Endothelial cell of umbilical vein (primary cell): ENCODE measurements around the gene GSTM4. TPM values are rescaled to one million over a fixed set of nuclear protein-coding genes. Genes with fewer than 3 reads are reported as not detected.
A peak's percentile ranks its signal among the peaks of the same experiment; 100 is the strongest.

Source experiments
- Bru-seq: library from RNA; stranded (reverse); fragments of 400-500 nt; gene quantifications from one replicate; lab custom pipeline; 2021; lab: Mats Ljungman, UMichigan
- BruChase-seq, 2 experiments: library from RNA; stranded (reverse); fragments of 400-500 nt; gene quantifications; one replicate each; lab custom pipeline; 2021; lab: Mats Ljungman, UMichigan
- BruUV-seq: library from RNA; stranded (reverse); fragments of 400-500 nt; replicated peaks from 2 replicates; lab custom pipeline; 2021; lab: Mats Ljungman, UMichigan
- CTCF ChIA-PET: fragments of 300-600, 350-600 bp; sonication (Branson Sonifier 250); formaldehyde crosslinking; loops from one replicate; lab custom pipeline; 2021; ENCODE audit warnings: antibody characterized with exemption, inconsistent platforms; lab: Charles Lee
- POLR2A ChIA-PET: fragments of 300-600, 350-600 bp; sonication (Branson Sonifier 250); formaldehyde crosslinking; loops from one replicate; lab custom pipeline; 2021; ENCODE audit warnings: antibody characterized with exemption, inconsistent platforms; lab: Charles Lee
- DNase-seq: peaks from one replicate; pipeline ENCODE4 v3.0.0-alpha.2; 2011; ENCODE audit warnings: low read depth, low spot score
- FAIRE-seq: peaks from 2 replicates; lab custom pipeline; 2011; peaks lifted over from hg19 to GRCh38; lab: Jason Lieb, UNC
- H2AFZ ChIP-seq: 2 replicates; pipeline ENCODE4 v1.6.0; 2012; ENCODE audit warnings: low read depth, low read length, control low read depth, inconsistent platforms
- H3K27ac ChIP-seq: 2 replicates; pipeline ENCODE4 v1.5.1; 2011; ENCODE audit warnings: low read depth, mild to moderate bottlenecking, control low read depth, low read length, moderate library complexity; ENCODE audit not compliant: insufficient read depth
- H3K27me3 ChIP-seq, 2 experiments: 2 replicates each; pipeline versions ENCODE4 v1.6.0 to v1.6.1; 2011; ENCODE audit warnings: low read length in 2 of 2, mixed read lengths in 1 of 2; ENCODE audit not compliant: control insufficient read depth in 2 of 2, insufficient read depth in 2 of 2
- H3K36me3 ChIP-seq, 2 experiments: 2 replicates in 1 of 2; 3 replicates in 1 of 2; pipeline ENCODE4 v1.5.1; 2011; ENCODE audit warnings: low read length in 2 of 2, mild to moderate bottlenecking in 1 of 2, moderate library complexity in 1 of 2; ENCODE audit not compliant: control insufficient read depth in 2 of 2, insufficient read depth in 2 of 2; ENCODE audit errors: extremely low read depth in 1 of 2
- H3K4me1 ChIP-seq: 3 replicates; pipeline ENCODE4 v1.5.1; 2011; ENCODE audit warnings: mild to moderate bottlenecking, low read length; ENCODE audit not compliant: control insufficient read depth, insufficient read depth; ENCODE audit errors: extremely low read depth
- H3K4me2 ChIP-seq: 2 replicates; pipeline ENCODE4 v1.6.1; 2011; ENCODE audit warnings: low read length, control low read depth, mixed read lengths; ENCODE audit not compliant: insufficient read depth
- H3K4me3 ChIP-seq, 3 experiments: fragments of 200-600 bp in 1 of 3; sonication (generic), shearing (Covaris generic) in 1 of 3; replicated peaks in 1 of 3; 2 replicates each; pipeline ENCODE4 v1.5.1; 2011 to 2016; ENCODE audit warnings: control low read depth in 3 of 3, low read length in 3 of 3, mild to moderate bottlenecking in 2 of 3, inconsistent platforms in 1 of 3, low read depth in 1 of 3, moderate library complexity in 1 of 3; ENCODE audit not compliant: insufficient read depth in 1 of 3
- H3K79me2 ChIP-seq: 2 replicates; pipeline ENCODE4 v1.6.0; 2012; ENCODE audit warnings: low read length, inconsistent platforms; ENCODE audit not compliant: control insufficient read depth, insufficient read depth
- H3K9ac ChIP-seq: replicated peaks from 2 replicates; pipeline ENCODE3; 2011; ENCODE audit warnings: low read length, control low read depth; ENCODE audit not compliant: insufficient read depth; ENCODE audit errors: extremely low read depth
- H3K9me1 ChIP-seq: replicated peaks from 3 replicates; pipeline ENCODE4 v1.6.0; 2011; ENCODE audit warnings: mild to moderate bottlenecking, low read length; ENCODE audit not compliant: control insufficient read depth, insufficient read depth; ENCODE audit errors: extremely low read depth
- H3K9me3 ChIP-seq: replicated peaks from 2 replicates; pipeline ENCODE4 v1.5.1; 2012; ENCODE audit warnings: low read length, inconsistent platforms; ENCODE audit not compliant: control insufficient read depth, insufficient read depth
- H4K20me1 ChIP-seq: replicated peaks from 2 replicates; pipeline ENCODE3; 2011; ENCODE audit warnings: mild to moderate bottlenecking, low read length; ENCODE audit not compliant: control insufficient read depth, insufficient read depth; ENCODE audit errors: extremely low read depth
- CTCF ChIP-seq, 2 donors: IDR thresholded peaks; 1 replicate in 1 of 2; 2 replicates in 1 of 2; pipeline ENCODE4 v1.5.1; 2011; ENCODE audit warnings: low read length in 2 of 2, mild to moderate bottlenecking in 2 of 2, moderate library complexity in 2 of 2, control low read depth in 1 of 2, inconsistent platforms in 1 of 2, low read depth in 1 of 2; ENCODE audit not compliant: insufficient read depth in 1 of 2; ENCODE audit errors: extremely low read depth in 1 of 2
- EZH2 ChIP-seq: IDR thresholded peaks from 2 replicates; pipeline ENCODE4 v1.6.1; 2012; ENCODE audit warnings: borderline replicate concordance, low read depth, mild to moderate bottlenecking, moderate library complexity, low read length, inconsistent platforms; ENCODE audit not compliant: severe bottlenecking
- FOS ChIP-seq: IDR thresholded peaks from 2 replicates; pipeline ENCODE4 v1.6.1; 2011; ENCODE audit warnings: mild to moderate bottlenecking, low read length, moderate library complexity, borderline replicate concordance; ENCODE audit not compliant: insufficient read depth
- GATA2 ChIP-seq: IDR thresholded peaks from 2 replicates; pipeline ENCODE4 v1.7.0; 2011; ENCODE audit warnings: low read depth, mild to moderate bottlenecking, moderate library complexity, mixed read lengths, low read length; ENCODE audit not compliant: insufficient read length, insufficient read depth
- JUN ChIP-seq: IDR thresholded peaks from 2 replicates; pipeline ENCODE4 v1.6.1; 2011; ENCODE audit warnings: borderline replicate concordance, low read depth; ENCODE audit not compliant: insufficient read length, insufficient read depth
- MAX ChIP-seq: IDR thresholded peaks from 2 replicates; pipeline ENCODE4 v1.6.1; 2011; ENCODE audit not compliant: insufficient read depth, insufficient read length
- MYC ChIP-seq: IDR thresholded peaks from one replicate; pipeline ENCODE4 v1.6.1; 2011; ENCODE audit warnings: mild to moderate bottlenecking, low read depth, low read length
- POLR2A ChIP-seq: IDR thresholded peaks from 2 replicates; pipeline ENCODE4 v1.6.1; 2012; ENCODE audit warnings: low read depth, mild to moderate bottlenecking, control low read depth, low read length
- POLR2AphosphoS5 ChIP-seq: IDR thresholded peaks from 2 replicates; pipeline ENCODE4 v1.6.1; 2012; ENCODE audit warnings: low read depth, mild to moderate bottlenecking, control low read depth, low read length, moderate library complexity; ENCODE audit not compliant: insufficient read depth
- dilution Hi-C: fragments of 300-500 bp; cut with MboI; formaldehyde crosslinking; loops from one replicate; pipeline ENCODE4 v1.15.0; 2019; ENCODE audit warnings: low sequenced_read_pairs; ENCODE audit not compliant: extremely low pct_ligation_motif_present
- intact Hi-C: fragments of 100-400 bp; cut with micrococcal nuclease; formaldehyde crosslinking; loops from one replicate; pipeline ENCODE4 v1.10.0; 2022
- long read RNA-seq: library from polyadenylated mRNA; stranded (forward); transcript quantifications from one replicate; pipeline ENCODE4 v2.0.0, GENCODE V29; 2021
- polyA minus RNA-seq, 3 experiments: library from RNA; depleted of rRNA, polyadenylated mRNA; stranded (reverse); fragments of >200 nt; gene quantifications; 1 replicate in 1 of 3; 2 replicates in 2 of 3; pipeline ENCODE4 v1.2.3, GENCODE V29; 2011
- polyA plus RNA-seq, 4 experiments: library from polyadenylated mRNA; depleted of rRNA in 3 of 4; stranded (reverse) in 3 of 4; unstranded in 1 of 4; fragments of >200 nt; gene quantifications; 2 replicates each; pipeline versions ENCODE4 v1.2.1 to v1.2.3, GENCODE V29; 2011 to 2012; ENCODE audit warnings: missing spikeins in 1 of 4
- total RNA-seq: library from RNA; stranded (reverse); gene quantifications from 2 replicates; pipeline ENCODE4 v1.2.3, GENCODE V29; 2021

Gene GSTM4
- total RNA-seq (5.5 and 9.5 TPM in 2 replicates), polyA plus RNA-seq (11.6 and 12.4 TPM in 2 replicates), polyA minus RNA-seq (7.9 and 12.6 TPM in 2 replicates), Bru-seq, nascent RNA (percentile 32 among the genes with signal in this experiment), BruChase-seq, experiment 1, labeled RNA remaining after a 6-hour chase (percentile 26 among the genes with signal in this experiment), BruChase-seq, experiment 2, labeled RNA remaining after a 2-hour chase (percentile 28 among the genes with signal in this experiment)
- polyA plus RNA-seq (2011; cell fraction: cytosol; rRNA removed) = 8.9 TPM in 2 replicates
- 8.7 and 8.8 TPM in 2 replicates for polyA plus RNA-seq (2011; cell fraction: nucleus; rRNA removed)
- 4.6 and 5.6 TPM in 2 replicates for polyA plus RNA-seq (2012)
- polyA minus RNA-seq (2011; cell fraction: cytosol; rRNA and poly(A)+ RNA removed) = 2.8 TPM
- 3.0 and 3.2 TPM in 2 replicates for polyA minus RNA-seq (2011; cell fraction: nucleus; rRNA and poly(A)+ RNA removed)
- long read RNA-seq, transcript GSTM4-204 (8 exons, 1,412 nt) = major isoform, 8 of 11 reads
- long read RNA-seq, partial matches to known transcripts = 2 of 11 reads
- long read RNA-seq, other reads (novel, unspliced or antisense) = 0 of 11 reads

- dilution Hi-C loops (no loop called here), intact Hi-C loops (no loop called here)
- Histone ChIP-seq H3K79me2 (no peaks in the 10 kb centered on the region), H3K4me2 (peak within 1 kb of the TSS; percentile 70), H3K4me1 (peaks cover 9% of the 10 kb centered on the region), H4K20me1 (no peaks in the 10 kb centered on the region), H3K4me3 (peak within 1 kb of the TSS; percentile 57 to 68 (median 59)), H3K9me1 (no peaks in the 10 kb centered on the region), H3K27me3 (peaks cover 13 to 16% of the 10 kb centered on the region in 2 experiments), H3K9ac (peak within 1 kb of the TSS; percentile 27), H3K9me3 (no peaks in the 10 kb centered on the region), H2AFZ (peak within 1 kb of the TSS; percentile 99), H3K36me3 (no peaks in the 10 kb centered on the region), H3K27ac (no peak within 1 kb of the TSS)
- DNase-seq = peak; percentile 69
- TF ChIP-seq MAX (no peak), EZH2 (no peak), GATA2 (no peak), POLR2A (no peak), POLR2AphosphoS5 (no peak), CTCF (IDR thresholded peaks at IDR 0.05; ENCODE audit: extremely low read depth in 1 of 2, insufficient read depth in 1 of 2, low read depth in 1 of 2, low read length in 2 of 2) (no peak), JUN (no peak), MYC (no peak), FOS (no peak)
- CTCF ChIA-PET = interaction anchor here (1.0 to 4.3 kb wide), 4 partner anchors 16 to 329 kb away, joined by 3 to 33 read pairs (median 6); partner anchors contain the start of genes AHCYL1 and GSTM1
- POLR2A ChIA-PET = no interaction called here
- FAIRE-seq = peak; percentile 79
- BruUV-seq = no TSS peak
These were observed at the start of gene GSTM4 for GRCh38 chr1:109655615-109656519. Gene GSTM4, plus strand, starts transcription at chr1:109656099. Its CDS starts 291 bp downstream, at chr1:109656390.
